Measurements from ENCODE around the gene RBM5.

The RBM5 gene

GRCh38 chr3:50162034-50162883 lies 73.5 kb downstream of the RBM5 start:
- no peak for DNase-seq

- DNase-seq, result no peak
These were observed 75.1 kb downstream of the RBM5 start for GRCh38 chr3:50163572-50164455.

GRCh38 chr3:50164481-50164880 lies 75.8 kb downstream of the RBM5 start:
- DNase-seq, result no peak

DNA sequence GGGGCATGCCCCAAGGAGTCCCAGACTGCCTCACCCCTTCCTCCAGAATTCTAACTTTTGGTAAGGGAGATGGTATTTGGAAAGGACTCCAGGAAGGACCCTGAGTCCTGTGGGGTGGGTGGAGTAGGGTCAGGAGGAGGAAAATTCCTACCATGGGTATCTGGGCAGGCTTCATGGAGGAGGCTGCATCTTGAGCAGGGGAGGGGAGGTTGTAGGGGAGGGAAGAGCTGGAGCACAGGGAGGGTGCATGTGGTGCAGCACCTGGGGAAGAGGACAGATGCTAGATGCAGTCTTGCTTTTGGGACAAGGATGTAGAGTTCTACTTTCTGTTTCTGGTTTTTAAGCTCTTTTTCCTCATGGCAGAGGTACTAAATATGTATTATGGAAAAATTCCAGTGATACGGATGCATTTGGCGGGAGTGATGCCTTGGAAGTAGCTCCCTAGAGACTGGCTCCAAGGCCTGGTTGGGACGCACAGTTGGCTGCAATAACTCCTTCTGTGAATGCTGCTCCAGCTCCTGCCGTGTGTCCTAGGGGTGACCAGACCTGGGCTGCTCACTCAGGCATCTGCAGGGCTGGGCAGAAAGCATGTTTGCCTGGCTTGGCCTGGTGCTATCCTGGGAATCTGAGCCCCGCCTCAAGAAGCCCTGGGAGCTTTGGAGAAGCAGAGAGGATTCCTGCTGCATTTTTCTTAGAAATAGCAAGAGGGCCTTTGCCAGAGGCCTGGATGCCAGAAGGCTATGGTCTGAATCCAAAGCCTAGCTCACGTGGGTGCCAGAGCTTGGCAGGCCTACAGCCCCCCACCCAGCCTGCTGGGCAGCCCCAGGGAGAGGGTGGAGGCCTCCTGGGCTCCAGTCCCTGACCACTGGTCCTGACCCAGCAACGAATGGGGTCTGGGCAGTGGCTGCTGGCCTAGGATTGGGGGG lies 76.5 kb downstream of the RBM5 start:
- DNase-seq, result no peak

DNA sequence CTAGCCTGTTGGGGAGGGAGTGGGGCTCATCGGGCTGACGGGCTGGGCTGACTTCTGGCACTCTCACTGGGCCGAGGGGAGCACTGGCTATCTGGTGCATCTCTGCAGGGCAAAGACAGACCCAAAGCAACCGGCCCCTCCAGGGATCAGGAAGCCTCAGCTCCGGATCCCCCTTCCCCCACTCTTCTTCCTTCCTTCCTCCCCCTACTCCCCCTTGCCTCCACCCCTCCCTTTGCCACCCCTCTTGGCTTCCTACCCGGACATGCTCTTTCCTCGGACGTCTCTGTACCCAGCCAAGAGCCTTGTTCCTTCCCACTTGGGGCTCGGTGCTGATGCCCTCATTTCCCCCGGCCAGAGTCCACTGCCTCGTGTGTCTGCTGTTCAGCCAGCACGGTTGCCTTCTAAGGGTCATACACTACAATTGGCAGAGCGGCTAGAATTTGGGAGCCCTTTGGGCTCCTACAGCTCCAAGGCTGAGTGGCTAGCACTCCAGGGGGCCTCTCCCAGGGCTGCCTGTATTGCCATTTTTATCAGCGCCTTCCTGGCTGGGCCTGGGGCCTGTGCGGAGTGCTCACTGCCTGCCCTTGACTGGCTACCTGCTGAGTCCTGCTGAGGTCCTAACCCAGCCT lies 77.3 kb downstream of the RBM5 start:
- DNase-seq, result no peak

DNA sequence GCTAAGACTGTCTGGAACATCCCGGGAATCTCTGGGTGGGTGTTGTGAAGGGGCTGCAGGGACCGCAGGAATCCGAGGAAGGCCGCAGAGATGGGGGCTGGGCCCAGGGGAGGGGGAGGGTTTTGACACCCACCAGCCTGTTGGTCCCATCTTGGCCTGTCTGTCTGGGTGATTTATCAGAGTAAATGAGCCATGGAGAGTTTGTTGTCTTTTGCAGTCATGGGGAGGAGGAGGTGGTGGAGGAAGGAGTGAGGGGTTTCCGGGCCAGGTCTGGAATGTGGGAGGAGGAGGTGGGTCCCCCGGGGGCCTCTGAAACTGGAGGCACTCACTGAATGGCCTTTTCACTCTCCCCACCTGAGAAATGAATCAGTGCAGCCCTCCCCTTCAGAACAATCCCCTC lies 77.9 kb downstream of the RBM5 start:
- DNase-seq, result no peak

- no peak for DNase-seq
These were observed 78.5 kb downstream of the RBM5 start for GRCh38 chr3:50167069-50167840.

DNA sequence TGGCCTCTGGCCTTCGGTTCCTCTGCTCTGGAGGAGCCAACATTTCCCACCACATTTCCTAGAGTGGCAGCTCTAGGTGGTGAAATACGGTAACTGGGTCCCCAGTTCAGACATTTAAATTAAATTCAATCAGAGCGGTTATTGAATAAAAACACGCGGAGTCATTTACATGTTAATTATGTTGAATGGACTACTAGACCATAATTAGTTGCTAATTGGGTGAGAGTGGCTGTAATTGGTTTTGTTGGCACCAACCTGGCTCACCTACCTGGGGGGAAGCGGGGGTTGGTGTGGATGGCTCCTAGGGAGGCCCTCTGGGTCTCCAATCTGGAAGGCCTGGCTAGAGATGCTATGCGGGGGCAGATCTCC lies 79.1 kb downstream of the RBM5 start:
- DNase-seq, result no peak

DNA sequence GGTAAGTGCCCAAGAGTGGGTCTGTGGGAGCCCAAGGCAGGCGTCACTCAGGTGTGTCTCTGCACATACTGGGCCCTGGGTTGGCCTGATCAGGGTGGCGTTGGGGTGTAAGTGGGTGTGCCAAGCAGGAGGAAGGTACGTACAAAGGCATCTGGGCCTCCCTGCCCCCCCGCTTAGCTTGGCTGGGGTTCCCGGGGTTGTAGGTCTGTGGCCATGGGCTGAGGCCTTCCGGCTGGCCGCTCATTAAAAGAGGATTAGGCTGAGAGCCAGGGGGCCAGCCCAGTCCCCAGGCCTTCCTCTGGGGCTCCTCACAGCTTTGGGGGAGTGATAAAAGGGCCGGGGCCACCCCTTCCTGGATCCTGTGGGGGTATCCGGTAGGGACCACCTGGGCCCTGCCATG lies 79.7 kb downstream of the RBM5 start:
- DNase-seq, result no peak

Measured in activated CD4-positive, alpha-beta T cell treated with anti-CD3 and anti-CD28 coated beads, Interleukin-2, amount 50 U/mL, for 16 hours (primary cell).